PC-3 (cell line): ENCODE results near the gene CCNK. TPM values are rescaled to one million over a fixed set of nuclear protein-coding genes. Genes with fewer than 3 reads are reported as not detected.

Source experiments
- ATAC-seq: fragments of 200-7000 bp; cut with Tn5 transposase; 2 replicates; pipeline ENCODE4 v1.9.1; 2020; ENCODE audit warnings: mild to moderate bottlenecking, moderate library complexity
- Bru-seq: library from RNA; stranded (reverse); fragments of 400-500 nt; gene quantifications from one replicate; lab custom pipeline; 2021; lab: Mats Ljungman, UMichigan
- BruChase-seq, 2 experiments: library from RNA; stranded (reverse); fragments of 400-500 nt; gene quantifications; one replicate each; lab custom pipeline; 2021; lab: Mats Ljungman, UMichigan
- BruUV-seq: library from RNA; stranded (reverse); fragments of 400-500 nt; replicated peaks from 2 replicates; lab custom pipeline; 2021; lab: Mats Ljungman, UMichigan
- CTCF ChIA-PET: fragments of 300-600 bp; sonication (Branson Sonifier 250); formaldehyde crosslinking; loops from one replicate; lab custom pipeline; 2022; ENCODE audit warnings: antibody characterized with exemption; lab: Charles Lee
- POLR2A ChIA-PET: fragments of 300-600 bp; sonication (Branson Sonifier 250); formaldehyde crosslinking; loops from one replicate; lab custom pipeline; 2022; ENCODE audit warnings: antibody characterized with exemption; ENCODE audit not compliant: unreplicated experiment; lab: Charles Lee
- DNase-seq: peaks from one replicate; pipeline ENCODE4 v3.0.0-alpha.2; 2015
- H2AFZ ChIP-seq: fragments of 300-600 bp; sonication (generic); 2 replicates; pipeline ENCODE4 v1.6.0; 2016; ENCODE audit warnings: antibody characterized with exemption, low read length
- H3F3A ChIP-seq: fragments of 300-600 bp; sonication (generic); one replicate; pipeline ENCODE4 v1.6.0; 2017; ENCODE audit warnings: antibody characterized with exemption, low read length, control low read depth, mild to moderate bottlenecking; ENCODE audit not compliant: unreplicated experiment
- H3K27ac ChIP-seq: fragments of 300-600 bp; sonication (generic); 2 replicates; pipeline ENCODE4 v1.5.1; 2016; ENCODE audit warnings: mild to moderate bottlenecking, low read length
- H3K27me3 ChIP-seq: fragments of 300-600 bp; sonication (generic); 2 replicates; pipeline ENCODE4 v1.6.1; 2016; ENCODE audit warnings: low read length, mixed read lengths
- H3K36me3 ChIP-seq: fragments of 300-600 bp; sonication (generic); 2 replicates; pipeline ENCODE4 v1.6.1; 2016; ENCODE audit warnings: low read depth, mixed run types, low read length, mixed read lengths
- H3K4me1 ChIP-seq: fragments of 300-600 bp; sonication (generic); 2 replicates; pipeline ENCODE4 v1.5.1; 2016; ENCODE audit warnings: low read length; ENCODE audit not compliant: insufficient read depth
- H3K4me2 ChIP-seq: fragments of 300-600 bp; sonication (generic); 2 replicates; pipeline ENCODE4 v1.6.0; 2016; ENCODE audit warnings: low read length
- H3K4me3 ChIP-seq: fragments of 300-600 bp; sonication (generic); 2 replicates; pipeline ENCODE4 v1.5.1; 2016; ENCODE audit warnings: mild to moderate bottlenecking, low read length, mixed read lengths
- H3K79me2 ChIP-seq: fragments of 300-600 bp; sonication (generic); 2 replicates; pipeline ENCODE4 v1.6.1; 2017; ENCODE audit warnings: low read length, mixed read lengths
- H3K9ac ChIP-seq: fragments of 300-600 bp; sonication (generic); 2 replicates; pipeline ENCODE4 v1.6.0; 2016; ENCODE audit warnings: mild to moderate bottlenecking, low read length
- H3K9me2 ChIP-seq: fragments of 300-600 bp; sonication (generic); replicated peaks from 2 replicates; pipeline ENCODE4 v1.6.1; 2016; ENCODE audit warnings: mixed run types, low read length, mixed read lengths
- H3K9me3 ChIP-seq: fragments of 300-600 bp; sonication (generic); 2 replicates; pipeline ENCODE4 v1.6.1; 2016; ENCODE audit warnings: low read length, mixed read lengths
- H4K20me1 ChIP-seq: fragments of 300-600 bp; sonication (generic); 2 replicates; pipeline ENCODE4 v1.6.1; 2016; ENCODE audit warnings: low read length, mixed read lengths
- EZH2 ChIP-seq: fragments of 300-600 bp; sonication (generic); IDR thresholded peaks from one replicate; pipeline ENCODE4 v1.6.1; 2017; ENCODE audit warnings: antibody characterized with exemption, mild to moderate bottlenecking, low read length; ENCODE audit not compliant: unreplicated experiment
- EZH2phosphoT487 ChIP-seq: fragments of 300-600 bp; sonication (generic); IDR thresholded peaks from 2 replicates; pipeline ENCODE4 v1.6.1; 2018; ENCODE audit warnings: mild to moderate bottlenecking, antibody characterized with exemption, low read length, borderline replicate concordance
- intact Hi-C: fragments of 100-400 bp; cut with micrococcal nuclease; formaldehyde crosslinking; loops from 2 replicates; pipeline ENCODE4 v1.9.0; 2023
- long read RNA-seq: library from polyadenylated mRNA; unstranded; transcript quantifications from one replicate; pipeline ENCODE4 v2.0.0, GENCODE V29; 2021; ENCODE audit not compliant: unreplicated experiment
- total RNA-seq: library from RNA; depleted of rRNA; stranded (reverse); fragments of >200 nt; gene quantifications from 2 replicates; pipeline ENCODE4 v1.2.3, GENCODE V29; 2014; rRNA removed
- TF ChIP-seq, protein P1 (sequence below): fragments of 300-600 bp; sonication (generic); conservative IDR thresholded peaks from 2 replicates; pipeline ENCODE4 v1.5.1; 2017; ENCODE audit warnings: antibody characterized with exemption, low read depth, mild to moderate bottlenecking, low read length

The CCNK gene
- 26.2 and 51.8 TPM in 2 replicates for total RNA-seq
- Bru-seq, nascent RNA = percentile 81 among the genes with signal in this experiment
- percentile 79 among the genes with signal in this experiment for BruChase-seq, experiment 1, labeled RNA remaining after a 6-hour chase
- percentile 76 among the genes with signal in this experiment for BruChase-seq, experiment 2, labeled RNA remaining after a 2-hour chase
- long read RNA-seq, partial matches to known transcripts = 44 of 53 reads
- long read RNA-seq, other reads (novel, unspliced or antisense) = 9 of 53 reads

DNA sequence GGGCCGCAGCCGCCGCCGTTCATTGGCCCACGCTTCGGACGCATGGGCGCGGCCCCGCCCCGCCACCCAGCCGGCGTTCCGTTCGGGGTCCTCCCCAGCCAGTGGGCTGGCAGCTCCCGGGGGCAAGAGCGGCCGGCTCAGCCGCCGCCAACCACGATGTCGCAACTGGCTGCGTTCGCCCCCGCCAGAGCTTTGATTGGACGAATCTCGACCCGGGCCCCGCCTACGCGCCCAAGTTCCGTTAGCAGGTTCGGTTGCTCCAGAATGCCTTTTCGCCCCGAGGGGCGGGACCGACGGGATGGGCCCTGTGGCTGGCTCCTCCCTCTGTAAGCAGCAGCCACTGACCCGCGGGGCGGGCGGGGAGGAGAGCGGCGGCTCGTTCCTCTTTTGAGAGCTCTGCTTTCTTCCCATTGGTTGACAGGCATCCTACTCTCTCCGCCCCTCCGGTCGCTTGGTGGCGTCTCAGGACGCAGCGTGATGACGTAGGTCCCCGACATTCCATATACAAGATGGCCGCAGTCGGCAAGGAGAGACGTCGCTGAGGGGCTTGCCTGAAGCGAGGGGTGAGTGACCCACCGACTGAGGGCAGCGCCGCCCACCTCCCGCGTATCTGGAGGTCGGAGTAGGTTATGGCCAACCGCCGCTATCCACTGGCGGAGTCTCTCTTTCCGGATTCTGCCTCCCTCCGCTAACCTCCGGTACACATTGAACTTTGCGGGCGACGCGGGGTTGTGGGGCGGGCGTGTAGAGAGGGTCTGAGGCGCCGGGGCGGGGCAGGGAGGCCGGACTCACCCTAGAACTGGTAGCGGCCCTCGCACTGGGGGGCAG, at the start of gene CCNK:
Gene CCNK, plus strand, starts transcription at position 493 of the 828 bp plus-strand sequence. CDS start 11,269 bp downstream, outside the sequence.
- peak within 1 kb of the TSS; percentile 89 for H3K4me3 ChIP-seq
- ATAC-seq (peak; percentile 86), DNase-seq (peak; percentile 99)
- H3K4me2 ChIP-seq = peak within 1 kb of the TSS; percentile 95
- H3K4me1 ChIP-seq = peaks cover 22% of the 10 kb centered on the region
- no peaks in the 10 kb centered on the region for H3K27me3 ChIP-seq
- peaks cover 90% of the 10 kb centered on the region for H3K79me2 ChIP-seq
- no peaks in the 10 kb centered on the region for H3K9me2 ChIP-seq
- peak within 1 kb of the TSS; percentile 36 for H3K27ac ChIP-seq
- POLR2A ChIA-PET = interaction anchor here (0.6 to 1.0 kb wide), 4 partner anchors 11 to 203 kb away, joined by 3 to 4 read pairs (median 3); partner anchors contain the start of gene CYP46A1
- TF ChIP-seq, protein P1, sequence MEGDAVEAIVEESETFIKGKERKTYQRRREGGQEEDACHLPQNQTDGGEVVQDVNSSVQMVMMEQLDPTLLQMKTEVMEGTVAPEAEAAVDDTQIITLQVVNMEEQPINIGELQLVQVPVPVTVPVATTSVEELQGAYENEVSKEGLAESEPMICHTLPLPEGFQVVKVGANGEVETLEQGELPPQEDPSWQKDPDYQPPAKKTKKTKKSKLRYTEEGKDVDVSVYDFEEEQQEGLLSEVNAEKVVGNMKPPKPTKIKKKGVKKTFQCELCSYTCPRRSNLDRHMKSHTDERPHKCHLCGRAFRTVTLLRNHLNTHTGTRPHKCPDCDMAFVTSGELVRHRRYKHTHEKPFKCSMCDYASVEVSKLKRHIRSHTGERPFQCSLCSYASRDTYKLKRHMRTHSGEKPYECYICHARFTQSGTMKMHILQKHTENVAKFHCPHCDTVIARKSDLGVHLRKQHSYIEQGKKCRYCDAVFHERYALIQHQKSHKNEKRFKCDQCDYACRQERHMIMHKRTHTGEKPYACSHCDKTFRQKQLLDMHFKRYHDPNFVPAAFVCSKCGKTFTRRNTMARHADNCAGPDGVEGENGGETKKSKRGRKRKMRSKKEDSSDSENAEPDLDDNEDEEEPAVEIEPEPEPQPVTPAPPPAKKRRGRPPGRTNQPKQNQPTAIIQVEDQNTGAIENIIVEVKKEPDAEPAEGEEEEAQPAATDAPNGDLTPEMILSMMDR = no peak
- TF ChIP-seq EZH2phosphoT487 (no peak), EZH2 (no peak)
- no peaks in the 10 kb centered on the region for H3F3A ChIP-seq
- CTCF ChIA-PET = interaction anchor here (1.0 to 1.2 kb wide), 3 partner anchors 9 to 122 kb away, joined by 3 to 7 read pairs (median 4); partner anchors contain the start of gene CCDC85C
- no peaks in the 10 kb centered on the region for H3K36me3 ChIP-seq
- intact Hi-C loops = no loop called here
- no peaks in the 10 kb centered on the region for H3K9me3 ChIP-seq
- peak within 1 kb of the TSS; percentile 86 for H3K9ac ChIP-seq
- peak within 1 kb of the TSS; percentile 82 for H2AFZ ChIP-seq
- peaks cover 63% of the 10 kb centered on the region for H4K20me1 ChIP-seq
- BruUV-seq = no TSS peak

DNA sequence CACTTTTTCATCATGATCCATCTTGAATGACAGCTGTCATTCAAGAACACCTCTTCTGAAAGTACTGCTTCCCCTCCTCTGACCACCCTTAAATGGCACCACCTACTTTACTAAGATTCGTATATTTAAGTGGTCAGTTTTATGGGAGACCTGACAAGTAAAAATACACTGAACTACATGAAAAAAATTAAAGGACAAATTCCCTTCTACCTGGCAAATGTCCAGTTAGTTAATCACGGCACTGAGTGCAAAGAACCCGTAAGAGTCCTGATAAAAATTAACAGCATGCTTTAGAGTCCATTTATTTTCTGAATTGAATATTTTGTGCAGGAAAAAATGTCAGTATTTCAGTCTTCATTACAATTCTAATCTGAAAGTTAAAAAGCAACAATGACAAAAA, 49.2 kb upstream of the CCNK start:
- Histone ChIP-seq H3K79me2 (no peaks in the 10 kb centered on the region), H3F3A (no peaks in the 10 kb centered on the region), H3K4me2 (no peak overlapping the region), H3K27ac (no peak overlapping the region), H3K9me3 (no peaks in the 10 kb centered on the region), H3K27me3 (no peaks in the 10 kb centered on the region), H4K20me1 (no peaks in the 10 kb centered on the region), H3K9ac (no peak overlapping the region), H3K4me1 (no peaks in the 10 kb centered on the region), H3K36me3 (peaks cover 24% of the 10 kb centered on the region), H3K4me3 (no peak overlapping the region), H2AFZ (no peak overlapping the region), H3K9me2 (no peaks in the 10 kb centered on the region)
- TF ChIP-seq EZH2phosphoT487 (no peak), EZH2 (no peak)
- TF ChIP-seq, protein P1 = no peak
- ChIA-PET POLR2A (no interaction called here), CTCF (no interaction called here)
- DNase-seq (no peak), ATAC-seq (no peak)
- intact Hi-C loops = no loop called here
- no TSS peak for BruUV-seq
